Activated CD4-positive, alpha-beta T cell treated with anti-CD3 and anti-CD28 coated beads, Interleukin-2, amount 50 U/mL, for 1 hour (primary cell): ENCODE measurements around the gene CEBPZ.

Experiments used
- DNase-seq: peaks from one replicate; pipeline ENCODE4 v3.0.0-alpha.2; 2020

The CEBPZ gene

DNA sequence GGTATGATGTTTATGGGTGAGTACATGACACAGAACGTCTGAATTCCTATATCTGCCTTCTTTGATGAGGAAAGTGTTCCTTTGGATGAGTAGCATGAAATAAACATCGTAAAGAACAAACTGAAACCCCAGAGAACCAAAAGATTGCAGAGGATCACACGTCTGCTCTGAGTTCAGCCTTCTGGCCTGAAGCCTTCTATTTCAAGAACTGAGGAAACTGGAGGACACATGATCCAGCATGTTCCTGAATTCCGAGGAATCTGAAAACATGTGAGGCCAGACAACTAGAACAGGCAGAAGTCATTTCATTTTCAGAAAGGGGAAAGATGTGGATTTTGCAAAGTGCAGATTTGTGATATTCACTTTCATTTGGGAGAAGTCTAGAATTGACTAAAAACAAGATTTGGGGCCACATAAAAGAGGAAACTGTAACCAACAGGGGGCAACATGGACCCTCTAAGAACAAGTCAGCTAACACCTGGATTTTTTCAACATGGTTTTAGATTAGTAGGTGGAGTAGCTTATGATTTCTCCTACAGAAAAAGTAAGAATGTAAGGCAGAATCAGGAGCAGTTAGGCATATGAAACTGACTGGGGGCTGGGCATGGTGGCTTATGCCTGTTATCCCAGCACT, 51.3 kb downstream of the CEBPZ start:
- no peak for DNase-seq

DNA sequence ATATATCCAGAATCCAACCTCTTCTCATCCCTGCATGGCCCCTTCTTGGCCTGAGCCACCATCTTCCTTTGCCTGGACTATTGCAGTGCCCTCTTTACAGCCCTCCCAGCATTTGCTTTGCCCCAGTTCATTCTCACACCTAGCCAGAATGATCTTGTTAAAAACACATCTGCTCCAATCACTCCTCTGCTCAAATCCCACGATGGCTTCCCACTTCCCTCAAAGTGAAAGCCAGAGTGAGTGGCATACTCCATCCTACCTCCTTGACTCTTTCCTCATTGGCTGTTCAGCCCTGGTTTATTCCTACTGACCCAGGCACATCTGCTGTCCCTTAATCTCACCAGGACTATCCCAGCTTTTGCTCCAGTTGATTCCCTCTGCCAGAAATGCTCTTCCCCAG, 57.7 kb downstream of the CEBPZ start:
- no peak for DNase-seq

DNA sequence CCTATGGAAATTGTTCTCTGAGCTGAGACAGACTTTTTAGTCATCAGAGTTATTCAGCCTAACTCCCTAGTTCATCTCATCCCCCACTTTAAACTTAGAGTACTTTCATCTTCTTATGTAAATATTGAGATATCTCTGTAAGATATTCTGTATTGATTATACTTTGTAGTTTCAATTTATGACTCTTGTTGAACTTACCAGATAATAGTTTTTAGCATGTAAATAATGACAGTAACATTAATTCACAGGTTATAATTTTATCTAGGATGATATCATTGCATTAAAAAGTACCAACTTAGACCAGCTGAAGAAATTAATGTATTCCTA, 59.8 kb downstream of the CEBPZ start:
- no peak for DNase-seq

DNA sequence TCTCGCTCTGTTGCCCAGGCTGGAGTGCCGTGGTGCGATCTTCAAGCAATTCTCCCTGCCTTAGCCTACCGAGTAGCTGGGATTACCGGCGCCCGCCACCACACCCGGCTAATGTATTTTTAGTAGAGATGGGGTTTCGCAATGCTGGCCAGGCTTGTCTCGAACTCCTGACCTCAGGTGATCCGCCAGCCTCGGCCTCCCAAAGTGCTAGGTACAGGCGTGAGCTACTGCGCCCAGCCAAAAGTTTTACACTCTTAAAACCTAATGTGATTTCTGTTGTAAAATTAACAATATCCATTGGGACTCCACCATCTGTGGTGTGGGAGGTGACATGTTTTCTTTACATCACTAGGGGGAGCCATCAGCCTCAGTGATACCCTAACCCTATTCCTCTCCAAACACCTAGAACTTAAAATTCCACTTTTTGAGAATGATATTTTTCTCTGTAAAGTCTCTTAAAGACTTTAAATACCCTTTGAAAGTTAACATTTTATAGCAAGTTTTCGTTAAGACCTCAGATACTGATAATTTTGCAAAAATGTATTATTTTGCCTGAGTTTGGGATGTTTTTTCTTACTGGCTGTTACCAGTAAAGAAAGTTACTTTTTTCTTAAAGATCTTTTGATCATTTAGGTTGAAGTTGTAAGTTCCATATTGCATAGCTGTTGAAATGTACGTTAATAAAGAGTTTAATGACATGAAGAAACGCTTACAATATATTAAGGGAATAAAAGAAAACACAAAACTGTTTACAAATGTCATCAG, 63.0 kb downstream of the CEBPZ start:
- DNase-seq = no peak

DNA sequence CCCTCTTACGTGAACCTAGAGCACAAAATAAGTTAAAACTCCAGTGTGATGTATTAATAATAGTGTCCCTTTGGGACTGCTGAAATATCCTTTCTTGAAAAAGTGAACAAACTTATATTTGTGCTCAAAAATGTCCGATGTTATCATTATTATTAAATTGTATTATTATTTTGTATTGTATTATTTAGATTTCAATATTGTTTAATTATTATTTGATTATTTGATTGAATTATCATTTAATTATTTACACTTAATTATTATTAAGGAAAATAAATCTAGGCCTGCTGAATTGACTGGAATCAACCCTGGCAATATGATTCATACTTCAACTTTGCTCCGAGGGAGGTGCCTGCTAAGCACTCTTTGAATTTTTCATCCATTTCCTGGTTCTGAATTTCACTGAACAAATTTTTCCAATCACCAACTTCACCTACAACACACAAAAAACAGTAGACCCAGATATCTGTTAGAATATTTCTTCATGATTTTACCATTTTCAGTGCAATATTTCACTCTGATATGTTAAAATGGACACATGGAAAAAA, 63.7 kb downstream of the CEBPZ start:
- no peak for DNase-seq

DNA sequence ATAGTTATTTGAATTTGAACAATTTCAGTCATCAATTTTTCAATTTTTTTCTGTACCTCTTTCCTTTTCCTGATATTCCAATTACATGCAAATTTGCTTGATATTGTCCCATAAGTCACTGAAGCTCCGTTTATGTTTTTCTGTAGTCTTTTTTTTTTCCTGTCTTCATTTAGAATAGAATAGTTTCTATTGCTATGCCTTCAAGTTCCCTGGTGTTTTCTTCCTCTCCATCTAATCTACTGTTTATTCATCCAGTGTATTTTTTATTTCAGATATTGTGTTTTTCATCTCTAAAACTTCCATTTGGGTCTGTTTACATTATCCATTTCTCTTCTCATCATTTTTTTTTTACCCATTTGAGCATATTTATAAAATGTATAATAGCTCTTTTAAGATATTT, 66.6 kb downstream of the CEBPZ start:
- DNase-seq = no peak

DNA sequence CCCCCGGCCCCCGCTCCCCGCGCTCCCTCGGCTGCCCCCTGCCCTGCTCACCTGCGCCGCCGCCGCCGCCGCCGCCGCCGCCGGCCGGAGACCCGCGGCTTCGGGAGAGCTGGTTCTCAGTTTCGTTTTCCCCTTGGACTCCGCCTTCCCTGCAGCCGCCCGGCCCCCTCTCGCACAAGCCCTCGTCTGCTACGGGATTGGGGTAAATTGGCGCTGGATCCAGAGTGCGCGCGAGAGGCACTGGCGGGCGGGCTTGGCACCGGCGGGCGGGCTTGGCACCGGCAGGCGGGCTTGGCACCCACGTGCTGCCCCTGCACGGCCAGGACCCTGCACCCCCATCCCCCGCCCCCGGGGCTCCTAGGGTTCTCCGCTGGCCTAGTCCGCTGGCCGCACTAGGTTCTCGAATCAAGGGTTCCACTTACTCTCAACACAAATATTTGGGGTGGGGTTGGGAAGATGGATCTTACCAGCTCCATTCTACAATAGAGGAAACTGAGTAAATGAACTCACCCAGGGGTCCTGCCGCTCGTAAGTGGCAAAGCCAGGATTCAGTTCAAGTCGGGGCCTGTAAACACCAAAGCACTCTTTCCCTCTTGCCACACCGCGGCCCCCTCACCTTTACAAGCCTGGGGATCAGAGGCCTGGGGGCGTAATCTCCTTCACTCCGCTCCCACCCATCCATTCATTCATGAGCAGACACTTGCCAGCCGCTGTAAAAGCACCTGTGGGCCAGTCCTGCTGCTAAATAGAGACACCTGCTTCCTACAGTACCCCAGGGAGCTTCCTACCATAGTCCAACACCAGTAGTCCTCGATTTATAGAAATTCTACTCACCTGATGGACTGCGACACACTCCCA, 74.3 kb downstream of the CEBPZ start, which contains the start of gene EIF2AK2:
EIF2AK2 (minus strand) TSS at position 124 of the 858 bp plus-strand sequence. CDS start 9,174 bp downstream, outside the sequence.
- peak; percentile 81 for DNase-seq

DNA sequence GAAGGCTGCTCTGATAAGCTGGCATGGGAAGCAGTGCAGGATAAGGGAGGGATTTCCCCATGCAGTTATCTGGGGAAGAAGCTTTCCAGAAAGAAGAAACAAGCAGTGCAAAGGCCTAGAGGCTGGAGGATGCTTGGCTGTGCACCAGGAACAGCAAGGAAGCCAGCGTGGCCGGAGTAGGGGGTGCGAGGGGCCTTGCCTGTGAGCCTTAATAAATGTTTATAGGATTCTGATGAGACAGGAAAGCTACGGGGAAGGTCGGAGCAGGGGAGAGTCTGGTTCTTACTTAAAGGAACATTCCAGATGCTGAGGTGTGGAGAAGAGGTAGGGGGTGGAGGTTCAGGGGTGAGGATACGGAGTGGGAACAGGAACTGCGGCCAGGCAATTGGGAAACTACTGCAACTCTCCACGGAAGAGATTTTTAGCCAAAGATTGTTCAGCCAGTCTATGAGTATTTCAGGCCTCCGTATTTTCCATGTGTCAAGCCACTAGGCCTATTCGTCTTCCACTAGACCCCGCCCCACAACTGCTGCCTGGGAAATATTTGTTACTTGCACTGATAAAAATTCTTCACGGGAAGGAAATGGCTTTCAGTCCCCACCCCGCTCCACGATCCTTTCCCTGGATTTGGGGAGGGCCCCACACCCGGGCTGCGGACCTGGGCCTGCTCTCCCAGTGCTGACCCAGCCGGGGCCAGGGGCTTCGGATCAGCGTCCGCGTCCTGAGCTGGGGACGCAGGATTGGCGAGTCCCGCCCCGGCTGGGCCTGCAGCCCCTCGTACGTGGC, 75.1 kb downstream of the CEBPZ start:
- peak; percentile 24 for DNase-seq

DNA sequence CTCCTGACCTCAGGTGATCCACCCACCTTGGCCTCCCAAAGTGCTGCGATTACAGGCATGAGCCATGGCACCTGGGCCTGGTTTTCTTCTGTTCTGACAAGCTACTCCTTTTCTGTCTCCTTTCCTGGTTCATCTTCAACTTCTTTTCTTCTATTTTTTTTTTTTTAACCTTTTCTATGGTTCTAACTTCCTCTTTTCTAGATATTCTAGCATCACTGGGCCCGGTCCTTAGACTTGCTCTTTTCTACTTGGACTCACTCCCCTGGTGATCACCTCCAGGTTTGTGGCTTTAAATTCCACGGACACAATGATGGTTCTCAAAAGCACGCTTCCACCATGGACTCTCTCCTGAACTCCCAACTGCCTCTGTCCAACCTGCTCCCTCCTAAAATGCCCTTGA, 76.6 kb downstream of the CEBPZ start:
- DNase-seq = no peak

DNA sequence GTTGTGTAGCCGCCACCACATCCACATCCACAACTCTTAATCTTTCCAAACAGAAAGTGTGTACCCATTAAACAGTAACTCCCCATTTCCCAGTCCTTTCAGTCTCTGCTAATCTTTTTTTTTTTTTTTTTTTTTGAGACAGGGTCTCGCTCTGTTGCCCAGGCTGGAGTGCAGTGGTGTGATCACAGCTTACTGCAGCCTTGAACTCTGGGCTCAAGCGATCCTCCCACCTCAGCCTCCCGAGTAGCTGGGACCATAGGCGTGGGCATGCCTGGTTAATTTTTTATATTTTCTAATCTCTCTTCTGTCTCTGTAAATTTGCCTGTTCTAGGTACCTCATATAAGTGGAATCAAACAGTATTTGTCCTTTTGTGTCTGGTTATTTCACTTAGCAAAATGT, 78.2 kb downstream of the CEBPZ start:
- DNase-seq = no peak
